Measurements from ENCODE around the gene ATG5. TPM values are rescaled to one million over a fixed set of nuclear protein-coding genes. Genes with fewer than 3 reads are reported as not detected.

The ATG5 gene
- total RNA-seq, 2 donors from 2014 or later = 21.1 to 26.5 TPM

DNA sequence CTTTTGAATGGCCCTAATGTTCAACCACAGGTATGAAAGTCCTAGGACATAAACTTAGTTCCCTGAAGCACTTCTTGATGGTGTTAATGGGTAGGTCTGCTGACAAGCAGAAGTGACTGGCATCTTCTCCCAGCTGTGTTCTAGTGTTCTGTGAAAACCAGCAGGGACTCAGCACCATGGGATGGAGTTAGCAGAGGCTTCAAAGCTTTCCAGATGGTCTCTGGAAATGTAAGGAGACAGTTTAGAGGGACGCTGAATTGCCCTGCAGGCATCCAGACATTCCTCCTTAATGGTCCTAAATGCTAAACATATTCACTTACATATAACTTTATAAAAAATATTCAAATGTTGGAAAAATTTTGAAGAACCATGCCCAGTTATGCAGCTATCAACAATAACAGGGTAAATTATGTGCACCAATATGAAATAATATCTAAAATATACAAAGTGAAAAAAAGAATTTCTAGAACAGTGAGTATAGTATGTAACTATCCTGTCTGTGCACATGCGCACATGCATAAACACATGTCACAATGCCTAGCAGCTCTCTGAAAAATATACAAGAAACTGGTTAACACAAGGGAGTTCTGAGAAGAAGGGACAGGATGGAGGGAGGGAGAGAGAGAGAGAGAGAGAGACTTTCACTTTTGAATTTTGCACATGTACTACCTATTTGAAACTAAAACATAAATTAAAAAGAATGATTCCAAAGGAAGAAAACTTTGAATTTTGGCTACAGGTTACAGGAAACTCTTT lies 152.3 kb downstream of the ATG5 start:
- ATAC-seq = no peak
- TF ChIP-seq POLR2A (IDR thresholded peaks at IDR 0.05) = no peak
- TF ChIP-seq, protein P1, sequence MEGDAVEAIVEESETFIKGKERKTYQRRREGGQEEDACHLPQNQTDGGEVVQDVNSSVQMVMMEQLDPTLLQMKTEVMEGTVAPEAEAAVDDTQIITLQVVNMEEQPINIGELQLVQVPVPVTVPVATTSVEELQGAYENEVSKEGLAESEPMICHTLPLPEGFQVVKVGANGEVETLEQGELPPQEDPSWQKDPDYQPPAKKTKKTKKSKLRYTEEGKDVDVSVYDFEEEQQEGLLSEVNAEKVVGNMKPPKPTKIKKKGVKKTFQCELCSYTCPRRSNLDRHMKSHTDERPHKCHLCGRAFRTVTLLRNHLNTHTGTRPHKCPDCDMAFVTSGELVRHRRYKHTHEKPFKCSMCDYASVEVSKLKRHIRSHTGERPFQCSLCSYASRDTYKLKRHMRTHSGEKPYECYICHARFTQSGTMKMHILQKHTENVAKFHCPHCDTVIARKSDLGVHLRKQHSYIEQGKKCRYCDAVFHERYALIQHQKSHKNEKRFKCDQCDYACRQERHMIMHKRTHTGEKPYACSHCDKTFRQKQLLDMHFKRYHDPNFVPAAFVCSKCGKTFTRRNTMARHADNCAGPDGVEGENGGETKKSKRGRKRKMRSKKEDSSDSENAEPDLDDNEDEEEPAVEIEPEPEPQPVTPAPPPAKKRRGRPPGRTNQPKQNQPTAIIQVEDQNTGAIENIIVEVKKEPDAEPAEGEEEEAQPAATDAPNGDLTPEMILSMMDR (IDR thresholded peaks at IDR 0.05) = no peak
- DNase-seq = no peak
- Histone ChIP-seq H3K9me3 (no peaks in the 10 kb centered on the region), H3K27ac (no peak overlapping the region), H3K4me1 (no peaks in the 10 kb centered on the region), H3K27me3 (no peaks in the 10 kb centered on the region), H3K36me3 (replicated peaks in 1 of 2; ENCODE audit: insufficient read depth in 1 of 2, low read depth in 2 of 2) (no peaks in the 10 kb centered on the region), H3K4me3 (no peak overlapping the region)
- intact Hi-C loops (cut with DNase I) = no loop called here
- 87 to 94% methylated on average over 2 of the region's 2 CpGs for WGBS, 2 donors

DNA sequence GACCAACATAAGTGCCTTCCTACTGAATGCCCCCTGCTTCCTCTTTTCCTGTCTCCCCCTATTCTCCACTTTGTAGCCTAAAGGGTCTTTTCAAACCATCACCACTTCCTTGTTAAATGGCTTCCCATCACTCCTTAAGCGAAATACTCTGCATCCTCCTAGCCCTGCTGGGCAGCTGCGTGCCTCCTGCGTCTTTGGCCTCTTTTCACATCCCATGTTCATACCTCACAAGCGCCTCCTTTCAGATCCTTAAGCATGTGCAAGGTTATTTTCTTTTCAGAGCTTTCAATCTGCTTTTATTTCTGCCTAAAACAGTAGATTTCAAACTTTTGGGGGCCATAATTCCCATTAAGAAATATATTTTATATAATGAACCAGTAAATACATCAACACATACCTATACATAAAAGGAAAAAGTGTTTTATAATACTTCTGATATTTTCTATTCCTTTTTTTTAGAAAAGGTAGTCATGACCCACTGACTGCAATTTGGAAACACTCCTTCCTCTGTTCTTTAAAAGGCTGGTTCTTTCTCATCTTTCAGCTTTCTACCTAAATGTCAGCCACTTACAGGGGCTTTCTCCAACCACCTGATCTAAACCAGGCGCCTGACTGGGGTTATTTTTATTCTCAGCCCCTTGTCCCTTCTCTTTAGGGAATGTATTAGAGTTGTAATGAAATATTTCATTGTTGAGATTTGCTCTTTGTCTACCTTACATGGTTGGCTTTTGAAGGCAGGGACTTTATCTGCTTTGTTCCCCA lies 155.3 kb downstream of the ATG5 start:
- H3K4me1 ChIP-seq = no peaks in the 10 kb centered on the region
- H3K9me3 ChIP-seq = no peaks in the 10 kb centered on the region
- 77 to 79% methylated on average over 5 of the region's 5 CpGs for WGBS, 2 donors
- no peaks in the 10 kb centered on the region for H3K27me3 ChIP-seq
- H3K4me3 ChIP-seq = no peak overlapping the region
- ATAC-seq = no peak
- intact Hi-C loops (cut with DNase I) = no loop called here
- no peaks in the 10 kb centered on the region for H3K36me3 ChIP-seq (replicated peaks in 1 of 2; ENCODE audit: insufficient read depth in 1 of 2, low read depth in 2 of 2)
- TF ChIP-seq, protein P1 (IDR thresholded peaks at IDR 0.05) = no peak
- TF ChIP-seq POLR2A (IDR thresholded peaks at IDR 0.05) = no peak
- DNase-seq = no peak
- no peak overlapping the region for H3K27ac ChIP-seq

DNA sequence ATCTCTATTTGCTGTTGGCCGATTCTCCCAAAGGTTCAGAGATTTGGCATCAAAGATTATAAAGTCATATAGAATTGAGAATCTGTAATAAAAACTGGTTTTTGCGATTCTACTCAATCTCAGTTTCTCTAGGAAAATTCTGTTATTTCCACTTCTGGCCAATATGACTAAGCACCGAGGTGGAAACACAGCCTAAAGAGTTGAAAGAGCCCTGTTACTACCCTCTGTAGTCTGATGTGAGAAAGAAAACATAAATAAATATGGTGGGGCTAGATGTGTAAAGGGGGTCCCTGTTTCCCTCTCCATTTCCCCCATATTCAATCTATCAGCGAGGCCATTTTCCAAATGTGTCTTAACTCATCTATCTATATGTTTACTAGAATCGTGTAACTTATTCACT lies 156.0 kb downstream of the ATG5 start:
- DNase-seq = no peak
- WGBS, 2 donors = 87 to 88% methylated on average over 5 of the region's 5 CpGs
- H3K27ac ChIP-seq = no peak overlapping the region
- TF ChIP-seq POLR2A (IDR thresholded peaks at IDR 0.05) = no peak
- TF ChIP-seq, protein P1 (IDR thresholded peaks at IDR 0.05) = no peak
- no peaks in the 10 kb centered on the region for H3K27me3 ChIP-seq
- no peaks in the 10 kb centered on the region for H3K4me1 ChIP-seq
- H3K9me3 ChIP-seq = no peaks in the 10 kb centered on the region
- ATAC-seq = no peak
- intact Hi-C loops (cut with DNase I) = no loop called here
- H3K4me3 ChIP-seq = no peak overlapping the region
- no peaks in the 10 kb centered on the region for H3K36me3 ChIP-seq (replicated peaks in 1 of 2; ENCODE audit: insufficient read depth in 1 of 2, low read depth in 2 of 2)

DNA sequence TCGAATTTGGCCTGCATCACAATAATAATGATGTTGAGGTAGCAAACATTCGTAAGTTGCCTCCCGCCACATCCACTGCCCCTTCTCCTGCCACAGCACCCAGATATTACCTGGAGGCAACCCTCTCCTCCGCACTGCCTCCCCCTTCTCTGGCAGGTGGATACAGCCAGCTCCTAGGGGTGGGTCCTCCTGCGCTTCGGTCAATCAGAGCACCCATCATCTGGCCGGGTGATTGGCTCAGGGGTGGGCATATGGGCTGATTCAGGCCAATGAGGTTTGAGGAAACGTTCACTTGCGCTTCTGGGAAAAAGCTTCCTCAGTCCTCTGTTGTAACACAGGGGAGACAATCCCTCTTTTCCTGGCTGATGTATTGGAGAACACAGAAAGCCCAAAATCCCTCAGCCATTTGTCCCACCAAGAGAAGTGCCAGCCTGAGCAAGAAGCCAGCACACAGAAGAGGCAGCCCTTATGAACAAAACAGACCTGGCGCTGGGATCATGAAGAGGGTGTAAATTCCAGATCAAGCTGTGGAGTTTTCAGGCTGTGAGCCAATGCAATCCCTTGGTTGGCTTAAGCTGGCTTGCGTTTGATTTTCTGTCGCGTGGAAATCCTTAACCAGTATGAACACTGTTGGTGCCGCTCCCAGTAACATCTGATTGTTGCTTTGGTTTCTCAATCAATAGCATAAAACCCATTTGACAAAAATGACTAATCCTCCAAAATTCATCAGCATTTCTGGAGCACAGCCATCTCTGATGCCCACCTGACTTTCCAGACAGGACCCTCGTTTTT lies 157.3 kb downstream of the ATG5 start:
- no peaks in the 10 kb centered on the region for H3K27me3 ChIP-seq
- H3K4me1 ChIP-seq = no peaks in the 10 kb centered on the region
- WGBS, 2 donors = 81 to 82% methylated on average over 13 to 15 of the region's 15 CpGs
- ATAC-seq = no peak
- H3K36me3 ChIP-seq (replicated peaks in 1 of 2; ENCODE audit: insufficient read depth in 1 of 2, low read depth in 2 of 2) = no peaks in the 10 kb centered on the region
- no peak for DNase-seq
- no peak overlapping the region for H3K27ac ChIP-seq
- H3K9me3 ChIP-seq = no peaks in the 10 kb centered on the region
- no peak overlapping the region for H3K4me3 ChIP-seq
- intact Hi-C loops (cut with DNase I) = no loop called here
- TF ChIP-seq, protein P1 (IDR thresholded peaks at IDR 0.05) = no peak
- no peak for TF ChIP-seq POLR2A (IDR thresholded peaks at IDR 0.05)
